ENCODE results near the gene ZNF587B.
A peak's percentile ranks its signal among the peaks of the same experiment; 100 is the strongest.
"Not testable (repeated sequence)": the region's sequence is repeated elsewhere in the genome, so short reads cannot be mapped to it uniquely, and the experiment has no call there.

The ZNF587B gene

GRCh38 chr19:57830071-57830602 is at the start of gene ZNF587B:
Gene ZNF587B, plus strand, starts transcription at chr19:57830299. Its CDS starts 230 bp downstream, at chr19:57830529.
- no peak for DNase-seq (ENCODE audit: low read depth in 2 of 3, low spot score in 1 of 3)

GRCh38 chr19:57786286-57786685 is 43.8 kb upstream of the ZNF587B start:
- no peak for DNase-seq (ENCODE audit: low read depth in 2 of 3, low spot score in 1 of 3)

GRCh38 chr19:57786906-57787305 is 43.2 kb upstream of the ZNF587B start:
- DNase-seq (ENCODE audit: low read depth in 2 of 3, low spot score in 1 of 3): no peak

- DNase-seq (ENCODE audit: low read depth in 2 of 3, low spot score in 1 of 3): no peak
Observed at GRCh38 chr19:57788114-57788692, 41.9 kb upstream of the ZNF587B start.

GRCh38 chr19:57789288-57789687 is 40.8 kb upstream of the ZNF587B start:
- DNase-seq (ENCODE audit: low read depth in 2 of 3, low spot score in 1 of 3): no peak

GRCh38 chr19:57796580-57796979 is 33.5 kb upstream of the ZNF587B start:
- not testable (repeated sequence) for DNase-seq (ENCODE audit: low read depth in 2 of 3, low spot score in 1 of 3)

GRCh38 chr19:57800696-57801095 is 29.4 kb upstream of the ZNF587B start:
- DNase-seq (ENCODE audit: low read depth in 2 of 3, low spot score in 1 of 3): no peak

- no peak for DNase-seq (ENCODE audit: low read depth in 2 of 3, low spot score in 1 of 3)
Observed at GRCh38 chr19:57802269-57802668, 27.8 kb upstream of the ZNF587B start.

- no peak for DNase-seq (ENCODE audit: low read depth in 2 of 3, low spot score in 1 of 3)
Observed at GRCh38 chr19:57803265-57803593, 26.9 kb upstream of the ZNF587B start.

- DNase-seq (ENCODE audit: low read depth in 2 of 3, low spot score in 1 of 3): no peak
Observed at GRCh38 chr19:57803594-57804325, 26.3 kb upstream of the ZNF587B start.

GRCh38 chr19:57807541-57807940 is 22.6 kb upstream of the ZNF587B start:
- no peak for DNase-seq (ENCODE audit: low read depth in 2 of 3, low spot score in 1 of 3)

- not testable (repeated sequence) for DNase-seq (ENCODE audit: low read depth in 2 of 3, low spot score in 1 of 3)
Observed at GRCh38 chr19:57810410-57811295, 19.4 kb upstream of the ZNF587B start.

- DNase-seq (ENCODE audit: low read depth in 2 of 3, low spot score in 1 of 3): no peak
Observed at GRCh38 chr19:57812226-57812625, 17.9 kb upstream of the ZNF587B start.

GRCh38 chr19:57812975-57813820 is 16.9 kb upstream of the ZNF587B start:
- not testable (repeated sequence) for DNase-seq (ENCODE audit: low read depth in 2 of 3, low spot score in 1 of 3)

GRCh38 chr19:57813919-57814504 is 16.1 kb upstream of the ZNF587B start:
- no peak for DNase-seq (ENCODE audit: low read depth in 2 of 3, low spot score in 1 of 3)

- DNase-seq (ENCODE audit: low read depth in 2 of 3, low spot score in 1 of 3): peak; percentile 57 to 64 (median 61)
Observed at GRCh38 chr19:57814505-57815246, 15.4 kb upstream of the ZNF587B start, which contains the start of gene ZNF552. Gene ZNF552, minus strand, starts transcription at chr19:57814913. Its CDS starts 170 bp downstream, at chr19:57814743.

GRCh38 chr19:57815247-57816075 is 14.6 kb upstream of the ZNF587B start:
- DNase-seq (ENCODE audit: low read depth in 2 of 3, low spot score in 1 of 3): no peak

- no peak for DNase-seq (ENCODE audit: low read depth in 2 of 3, low spot score in 1 of 3)
Observed at GRCh38 chr19:57816652-57817051, 13.4 kb upstream of the ZNF587B start.

- DNase-seq (ENCODE audit: low read depth in 2 of 3, low spot score in 1 of 3): no peak
Observed at GRCh38 chr19:57817976-57818375, 12.1 kb upstream of the ZNF587B start.
